ENCODE results near the gene GNB1L.

The GNB1L gene

DNA sequence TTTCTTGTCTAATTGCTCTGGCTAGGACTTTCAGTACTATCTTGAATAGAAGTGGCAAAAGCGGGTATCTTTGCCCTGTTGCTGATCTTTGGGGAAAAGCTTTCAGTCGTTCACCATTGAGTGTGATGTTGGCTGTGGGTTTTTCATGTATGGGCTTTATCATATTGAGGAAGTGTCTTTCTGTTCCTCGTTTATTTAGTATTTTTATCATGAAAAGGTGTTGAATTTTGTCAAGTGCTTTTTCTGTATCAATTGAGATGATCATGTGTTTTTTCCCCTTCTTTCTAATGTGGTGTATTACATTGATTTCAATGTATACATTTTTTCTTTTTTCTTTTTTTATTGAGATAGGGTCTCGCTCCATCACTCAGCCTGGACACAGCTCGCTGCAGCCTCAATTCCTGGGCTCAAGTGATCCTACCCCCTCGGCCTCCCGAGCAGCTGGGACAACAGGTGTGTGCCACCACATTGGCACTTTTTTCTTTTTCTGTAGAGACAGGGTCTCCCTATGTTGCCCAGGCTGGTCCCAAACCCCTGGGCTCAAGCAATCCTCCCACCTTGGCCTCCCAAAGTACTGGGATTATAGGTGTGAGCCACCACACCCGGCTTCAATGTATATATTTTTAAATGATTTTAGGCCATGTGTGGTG lies 5.3 kb upstream of the GNB1L start:
- no peak for DNase-seq

DNA sequence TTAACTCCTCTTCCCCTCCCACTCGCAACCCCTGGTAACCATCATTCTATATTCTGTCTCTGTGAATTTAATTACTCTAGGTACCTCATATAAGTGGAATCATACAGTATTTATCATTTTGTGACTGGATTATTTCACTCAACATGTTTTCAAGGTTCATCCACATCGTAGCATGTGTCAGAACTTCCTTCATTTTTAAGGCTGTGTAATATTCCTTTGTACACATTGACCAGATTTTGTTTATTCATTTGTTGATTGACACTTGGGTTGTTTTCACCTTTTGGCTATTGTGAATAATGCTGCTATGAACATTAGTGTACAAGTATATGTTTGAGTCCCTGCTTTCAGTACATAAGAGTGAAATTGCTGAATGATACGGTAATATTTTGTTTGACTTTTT lies 2.7 kb upstream of the GNB1L start:
- DNase-seq, result no peak

DNA sequence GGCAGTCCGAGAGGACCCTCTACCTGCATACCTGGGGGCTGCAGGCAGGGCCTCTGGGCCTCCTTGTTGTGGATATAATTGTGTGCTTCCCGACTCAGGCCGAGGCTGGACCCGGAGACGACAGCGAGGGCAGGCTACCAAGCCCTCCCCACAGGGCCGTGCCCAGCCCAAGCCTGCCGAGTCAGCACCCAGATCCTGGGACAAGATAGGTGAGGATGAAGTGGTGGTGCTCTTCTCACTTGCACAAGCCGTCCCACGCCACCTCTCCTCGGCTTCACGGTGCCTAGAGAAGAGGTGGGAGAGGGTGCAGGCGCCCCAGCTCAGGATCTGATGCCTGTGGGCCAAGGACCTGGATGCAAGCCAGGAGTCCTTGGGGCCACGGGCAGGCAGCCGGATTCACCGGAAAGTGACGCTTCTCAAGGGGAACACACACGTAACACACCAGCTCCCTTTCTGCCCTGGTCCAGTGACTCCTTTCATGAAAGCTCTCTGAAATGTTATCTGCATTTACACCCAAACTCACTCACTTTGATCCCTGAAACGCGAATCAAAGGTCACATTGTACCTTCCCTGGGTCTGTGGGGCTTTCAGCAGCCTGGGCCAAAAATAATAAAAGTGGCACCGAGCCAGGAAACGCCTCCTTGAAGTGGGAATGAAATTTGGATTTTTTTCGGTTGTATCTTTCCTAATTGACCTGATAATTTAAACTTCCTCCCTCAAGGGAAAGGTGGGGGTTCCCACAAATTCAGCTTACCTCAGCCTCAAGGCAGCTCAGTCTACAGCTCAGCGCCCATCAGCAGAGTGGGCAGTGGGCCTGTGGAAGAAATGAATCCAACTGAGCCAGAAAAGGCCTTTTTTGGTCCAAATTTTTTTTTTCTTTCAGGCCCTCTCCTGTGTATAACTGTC lies 1.1 kb upstream of the GNB1L start:
- peak; percentile 53 for DNase-seq

DNA sequence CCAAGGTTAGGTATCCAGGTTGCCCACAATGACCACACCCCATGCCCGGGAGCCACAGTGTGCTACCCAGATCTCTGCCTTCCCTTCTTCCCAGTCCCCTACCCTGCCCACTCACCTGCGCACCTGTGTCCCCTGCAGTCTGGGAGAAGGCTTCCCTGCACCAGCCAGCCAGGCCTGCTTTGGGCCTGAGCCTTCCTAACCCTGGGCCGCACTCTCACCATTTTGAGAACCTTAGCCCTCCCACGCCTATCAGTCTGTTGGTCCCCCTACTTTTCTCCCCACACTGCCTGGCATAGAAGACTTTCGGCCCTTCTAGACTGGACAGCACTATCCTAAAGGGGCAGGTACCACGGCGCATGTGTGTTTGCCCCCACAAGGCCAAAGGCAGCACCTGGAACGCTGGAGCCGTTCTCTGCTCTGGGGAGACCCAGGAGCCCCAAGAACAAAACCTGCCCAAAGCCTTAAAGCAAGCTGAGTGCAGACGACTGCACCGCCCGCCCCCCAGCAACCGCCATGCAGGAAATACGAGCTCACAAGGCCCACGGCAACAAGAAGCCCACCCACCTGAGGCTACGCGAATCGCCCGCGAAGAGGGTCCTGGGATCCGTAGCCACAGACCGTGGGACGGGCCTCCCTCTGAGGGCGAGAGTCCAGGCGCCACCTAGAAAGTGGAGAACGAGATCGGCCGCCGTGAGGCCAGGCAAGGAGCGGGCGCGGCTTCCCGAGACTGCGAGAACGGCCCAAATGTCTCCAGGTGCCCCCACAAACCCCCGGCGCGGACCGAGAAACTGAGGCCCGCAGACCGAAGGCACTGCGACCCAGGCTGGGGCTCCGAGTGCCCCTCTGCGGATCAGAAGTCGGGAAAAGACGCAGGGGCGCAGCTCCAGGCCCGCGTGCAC lies 546 bp downstream of the GNB1L start:
- no peak for DNase-seq

DNA sequence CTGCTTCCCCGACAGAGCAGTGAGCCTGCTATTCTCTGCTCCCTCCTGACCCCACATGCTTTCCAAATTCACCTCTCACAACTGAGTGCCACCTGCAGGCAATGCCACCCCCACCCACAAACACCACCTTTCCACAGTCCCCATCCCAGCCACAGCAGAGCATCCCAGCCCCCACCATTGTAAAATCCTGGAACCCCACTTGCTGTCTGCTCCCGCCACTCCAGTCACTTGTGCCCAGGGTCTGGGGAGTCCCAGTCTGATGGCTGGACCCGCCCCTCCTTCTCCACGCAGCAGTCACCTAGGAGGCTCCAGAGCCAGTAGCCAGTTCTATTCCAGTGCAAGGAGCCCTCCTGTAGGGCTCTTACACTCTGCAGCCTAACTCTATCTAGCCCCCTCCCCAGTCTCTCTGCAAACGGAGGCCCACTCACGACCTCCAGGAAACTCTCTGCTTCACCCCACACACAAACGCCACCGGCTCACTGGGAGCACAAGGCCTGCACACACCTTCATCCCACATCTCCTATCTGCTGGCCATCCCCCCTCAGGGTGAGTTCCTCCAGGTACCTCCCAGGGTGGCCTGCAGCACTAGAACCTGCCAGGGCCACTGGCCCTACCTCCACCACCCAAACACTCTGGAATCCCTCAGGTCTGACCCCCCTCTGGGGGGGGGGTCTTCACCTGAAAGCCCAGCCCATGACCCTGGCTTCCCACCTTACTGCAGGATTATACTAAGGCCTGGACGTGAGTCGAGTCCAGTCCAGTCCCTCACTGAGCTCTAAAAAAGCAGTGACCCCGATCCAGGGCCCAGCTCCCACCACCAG lies 1.4 kb downstream of the GNB1L start:
- no peak for DNase-seq

DNA sequence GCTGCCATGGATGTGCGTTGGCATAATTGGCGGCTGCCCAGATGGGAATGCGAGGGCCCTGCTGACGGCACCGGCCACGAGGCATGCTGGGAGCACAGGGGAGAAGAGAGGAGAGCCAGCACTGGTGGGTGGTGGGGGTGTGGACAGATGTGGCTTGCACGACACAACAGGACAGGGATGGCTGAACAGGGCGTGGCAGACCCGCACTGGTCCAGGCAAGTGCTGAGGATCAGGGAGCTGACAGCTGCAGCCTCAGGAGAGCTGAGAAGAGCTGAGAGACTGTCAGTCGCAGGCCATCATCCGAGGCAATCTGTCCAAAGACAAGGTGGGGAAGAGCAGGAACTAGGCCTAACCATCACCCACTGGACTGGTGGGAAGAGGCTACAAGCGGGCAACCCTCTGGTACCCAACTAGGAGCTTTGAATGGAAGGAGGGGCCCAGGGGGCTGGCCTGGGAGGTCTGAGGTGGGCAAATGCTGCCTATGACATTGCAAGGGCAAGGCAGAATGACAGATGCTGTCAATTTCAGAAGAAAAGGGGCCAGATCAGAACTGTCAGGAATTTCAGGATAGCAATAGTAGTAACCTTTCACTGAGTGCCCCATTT lies 2.4 kb downstream of the GNB1L start:
- DNase-seq, result no peak

DNA sequence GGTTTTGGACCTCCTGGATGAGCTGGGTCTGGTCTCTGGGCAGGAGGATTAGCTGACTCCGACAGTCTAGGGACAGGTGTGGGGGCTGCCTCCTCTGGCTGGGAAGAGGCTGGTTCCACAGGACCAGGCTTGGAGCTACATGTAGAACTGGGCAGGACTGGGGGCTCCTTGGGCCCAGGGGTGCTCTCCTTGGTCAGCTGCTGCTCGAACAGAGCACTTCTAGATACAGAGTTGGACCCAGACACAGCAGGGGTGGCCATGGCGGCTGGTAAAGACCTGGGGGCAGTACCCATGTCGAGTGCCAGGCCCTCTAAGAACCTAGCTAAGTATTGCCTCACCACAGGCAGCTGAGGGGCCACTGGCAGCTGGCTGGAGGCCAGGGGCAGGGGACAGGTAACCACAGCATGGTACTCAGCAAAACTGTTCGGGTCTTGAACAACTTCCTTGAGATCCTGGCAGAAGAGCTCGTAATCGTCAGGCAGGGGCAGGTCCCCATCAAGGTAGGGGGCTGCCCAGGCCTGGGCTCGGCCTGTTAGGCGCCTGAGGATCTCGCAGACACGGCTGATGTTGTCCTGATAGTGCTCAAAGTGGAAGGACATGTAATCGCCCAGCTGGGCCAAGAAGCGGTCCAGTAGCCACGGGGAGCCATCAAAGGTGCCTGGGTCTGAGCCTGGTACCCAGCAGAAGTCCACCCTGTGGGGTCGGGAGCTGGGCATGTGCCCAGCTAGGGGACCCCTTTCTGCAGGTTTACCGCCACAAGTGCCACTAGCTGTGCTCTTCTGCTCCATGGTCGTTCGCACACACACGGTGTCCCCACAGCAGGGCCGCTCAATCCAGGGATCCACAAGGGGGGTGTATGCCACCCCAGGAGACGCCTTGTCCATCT lies 3.1 kb downstream of the GNB1L start:
- DNase-seq, result no peak

DNA sequence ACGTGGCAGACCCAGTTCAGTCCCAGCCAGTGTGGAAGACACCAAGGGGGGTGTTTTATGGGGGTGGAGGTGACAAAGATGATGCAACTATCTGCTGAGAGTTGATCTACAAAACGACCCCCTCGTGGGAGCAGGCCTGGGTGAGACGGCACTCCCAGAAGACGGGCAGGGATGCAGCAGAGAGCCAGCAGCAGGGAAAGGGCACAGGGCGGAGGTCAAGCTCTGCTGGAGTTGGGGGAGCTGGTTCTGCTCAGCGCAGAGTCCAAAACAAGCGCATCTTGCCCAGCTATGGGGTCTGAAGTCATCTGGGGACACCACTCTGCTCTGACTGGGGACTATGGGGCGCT lies 3.9 kb downstream of the GNB1L start:
- no peak for DNase-seq

DNA sequence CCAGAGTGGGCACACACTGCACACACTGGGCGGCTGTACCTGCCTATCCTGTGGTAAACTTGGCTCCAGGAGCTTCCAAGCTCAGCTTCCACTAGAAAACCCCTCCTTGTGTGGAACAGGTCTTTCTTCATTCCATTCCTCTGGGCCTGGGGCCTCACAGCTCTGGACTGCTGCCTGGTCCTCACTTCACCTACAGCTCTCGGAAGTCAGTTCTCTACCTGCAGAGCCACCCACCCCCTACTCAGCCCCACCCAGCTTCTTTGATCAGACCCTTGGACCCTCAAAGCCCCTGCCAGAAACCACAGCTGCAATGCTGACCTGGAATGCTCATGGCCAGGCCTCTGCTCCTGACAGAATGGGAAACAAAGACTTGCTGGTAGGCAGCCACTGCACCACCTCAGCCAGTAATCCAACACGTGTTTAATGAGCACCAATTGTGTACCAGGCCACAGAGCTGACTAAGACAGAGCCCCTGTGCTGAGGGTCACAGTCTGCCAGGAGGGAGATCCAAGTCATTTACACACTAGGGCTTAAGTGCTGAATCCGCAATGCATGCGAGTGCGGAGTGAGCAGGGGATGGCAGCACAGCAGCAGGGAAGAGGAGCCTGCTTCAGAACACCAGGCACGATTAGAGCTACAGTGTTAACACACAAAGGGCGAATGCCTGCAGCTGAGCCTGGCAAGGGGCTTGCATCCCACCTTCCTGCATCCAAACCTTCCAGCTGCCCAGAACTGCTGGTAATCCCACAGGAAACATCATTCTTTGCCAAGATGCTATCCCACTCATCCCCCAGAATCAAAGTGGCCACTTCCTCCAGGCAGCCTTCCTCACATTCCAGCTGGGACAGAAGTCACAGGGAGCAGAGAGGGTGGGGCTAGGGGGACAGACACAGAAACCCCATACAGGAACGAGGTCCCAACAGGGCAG lies 4.6 kb downstream of the GNB1L start:
- DNase-seq, result no peak

DNA sequence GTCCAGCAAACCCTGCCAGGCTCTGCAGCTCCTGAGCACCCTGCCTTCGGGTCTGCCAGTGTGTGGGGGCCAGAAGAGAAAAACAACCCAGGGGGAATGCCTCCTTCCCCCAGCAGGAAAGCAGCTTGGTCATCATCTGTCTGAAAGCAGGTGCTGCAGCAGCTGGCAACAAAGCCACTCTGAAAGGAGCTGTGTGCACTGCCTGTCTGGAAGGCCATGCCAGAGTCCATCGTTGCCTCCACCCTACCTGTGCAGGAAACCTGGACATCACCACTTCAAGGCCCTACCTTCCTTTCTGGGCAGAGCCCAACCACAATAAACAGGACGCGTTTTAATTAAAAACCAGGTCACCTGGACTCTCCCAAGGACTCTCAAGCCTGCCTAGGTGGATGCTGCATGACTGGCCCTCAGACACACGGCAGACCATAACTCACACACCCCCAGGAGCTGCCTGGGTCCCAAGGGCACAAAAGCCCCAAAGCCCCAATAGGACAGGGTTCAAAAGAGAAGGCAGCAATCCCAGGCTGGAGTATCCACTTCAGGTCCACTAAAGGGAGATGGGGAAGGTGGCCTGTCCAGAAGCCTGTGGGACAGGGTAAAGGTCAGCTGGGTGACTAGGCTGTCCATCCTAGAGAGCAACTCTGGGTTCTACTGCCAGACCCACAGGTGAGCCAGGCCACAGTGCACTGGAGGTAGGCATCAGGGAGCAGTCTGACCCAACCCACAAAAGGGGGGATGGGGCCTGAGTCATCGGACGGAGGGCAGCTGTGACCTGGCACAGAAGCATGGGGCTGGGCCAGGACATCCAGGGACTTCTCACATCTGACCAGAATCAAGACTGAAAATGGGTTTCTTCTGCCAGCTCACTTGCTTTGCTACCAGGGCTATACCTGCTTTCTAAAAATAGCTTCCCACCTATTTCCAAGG lies 6.1 kb downstream of the GNB1L start:
- DNase-seq, result no peak

DNA sequence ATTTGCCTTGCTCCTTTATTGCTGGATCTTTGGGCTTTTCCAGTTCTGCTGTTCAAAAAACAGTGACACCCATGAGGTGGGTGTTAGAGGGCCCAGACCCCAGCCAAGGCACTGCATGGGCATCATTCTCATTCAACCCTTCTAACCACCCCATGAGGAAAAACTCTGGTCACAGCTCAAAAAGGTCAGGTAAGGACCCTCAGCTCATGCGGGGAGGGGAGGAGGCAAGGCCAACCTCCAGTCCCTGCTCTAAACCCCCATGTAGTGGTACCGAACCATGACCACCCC lies 7.4 kb downstream of the GNB1L start:
- no peak for DNase-seq

DNA sequence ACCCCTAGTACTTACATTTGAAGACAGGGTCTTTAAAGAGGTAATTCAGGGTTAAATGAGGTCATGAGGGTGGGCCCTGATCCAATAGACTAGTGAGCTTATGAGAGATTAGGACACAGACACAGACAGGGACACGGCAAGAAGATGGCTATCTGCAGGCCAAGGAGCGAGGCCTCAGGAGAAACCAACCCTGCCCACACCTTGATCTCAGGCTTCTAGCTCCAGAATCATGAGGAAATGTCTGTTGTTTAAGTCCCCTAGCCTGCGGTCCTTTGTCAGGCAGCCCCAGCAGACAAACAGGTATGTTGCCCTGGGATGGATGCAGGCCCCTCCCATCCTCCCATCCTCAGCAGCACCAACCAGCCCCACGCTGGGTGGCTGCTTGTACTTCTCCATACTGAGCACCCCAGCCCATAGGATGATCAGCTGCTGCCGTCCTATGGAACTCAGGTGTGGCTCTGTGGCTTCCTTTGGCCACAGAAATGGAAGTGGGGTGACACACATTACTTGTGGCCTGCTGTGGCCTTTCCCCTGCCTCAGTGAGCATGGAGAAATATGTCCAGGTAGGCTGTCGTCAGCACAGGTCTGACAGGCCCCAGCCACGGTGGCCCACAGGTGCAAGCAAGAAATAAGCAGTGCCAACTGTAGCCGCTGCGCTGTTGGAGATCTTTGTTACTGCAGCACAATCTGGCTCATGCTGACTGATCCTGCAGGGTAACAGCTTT lies 7.9 kb downstream of the GNB1L start:
- DNase-seq, result no peak

DNA sequence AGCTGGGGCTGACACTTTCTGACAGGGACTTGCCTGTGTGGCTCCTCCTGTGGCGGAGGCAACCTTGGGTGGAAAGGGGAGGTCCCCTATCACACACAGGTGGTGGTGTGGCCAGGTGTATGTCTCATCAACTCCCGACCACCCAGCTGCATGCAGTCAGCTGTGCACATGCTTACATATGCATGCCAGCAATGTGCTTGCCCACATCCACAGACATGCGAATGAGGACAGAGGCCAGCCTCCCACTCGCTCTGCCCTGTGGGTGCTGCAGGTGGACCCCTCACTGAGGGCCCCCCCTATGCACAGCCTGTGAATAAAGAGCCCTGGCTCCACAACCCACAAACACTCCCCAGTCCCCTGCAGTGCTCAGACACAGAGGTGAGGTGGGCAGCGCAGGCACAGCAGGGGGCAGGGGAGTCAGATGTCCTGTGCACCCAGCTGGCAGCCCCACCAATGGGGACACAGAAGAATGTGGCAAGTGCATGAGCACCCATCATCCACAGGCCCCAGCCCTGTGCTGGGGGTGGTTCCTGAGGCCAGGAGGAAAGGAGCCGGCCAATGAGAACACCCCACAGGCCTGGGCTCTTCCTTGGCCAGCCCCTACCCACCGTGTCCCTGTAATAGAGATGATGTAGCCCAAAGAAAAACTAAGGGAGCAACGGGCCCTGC lies 9.5 kb downstream of the GNB1L start:
- no peak for DNase-seq

DNA sequence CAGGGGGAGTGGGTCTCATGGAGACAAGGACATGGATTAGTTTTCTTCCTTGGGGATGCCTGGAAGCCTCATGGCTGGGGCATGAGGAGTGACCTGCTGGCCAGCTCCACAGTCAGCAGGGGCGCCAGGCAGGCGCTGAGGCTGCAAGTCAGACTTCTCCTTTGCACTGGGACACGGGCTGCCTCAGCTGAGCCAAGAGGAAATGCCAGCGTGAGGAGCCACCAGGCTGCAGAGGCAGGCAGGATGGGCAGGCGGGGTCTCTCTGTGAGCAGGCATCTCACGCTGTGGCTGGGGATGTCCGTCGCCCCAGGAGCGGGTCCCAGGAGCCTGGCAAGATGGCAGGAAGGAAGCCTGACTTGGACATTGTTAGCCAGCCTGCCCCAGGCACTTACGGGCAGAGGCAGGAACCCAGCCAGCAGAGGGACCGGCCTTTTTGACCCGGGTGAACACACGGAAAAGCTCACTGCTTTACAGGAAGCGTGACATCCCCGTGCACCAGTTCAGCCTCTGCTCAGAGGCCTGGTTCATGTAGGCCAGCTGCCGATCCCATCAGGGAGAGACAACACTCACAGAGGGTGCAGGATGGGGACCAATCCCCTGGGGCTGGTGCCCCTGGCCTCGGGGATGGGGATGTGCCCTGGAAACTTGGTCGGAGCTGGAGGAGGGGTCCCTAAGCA lies 10.2 kb downstream of the GNB1L start:
- no peak for DNase-seq

DNA sequence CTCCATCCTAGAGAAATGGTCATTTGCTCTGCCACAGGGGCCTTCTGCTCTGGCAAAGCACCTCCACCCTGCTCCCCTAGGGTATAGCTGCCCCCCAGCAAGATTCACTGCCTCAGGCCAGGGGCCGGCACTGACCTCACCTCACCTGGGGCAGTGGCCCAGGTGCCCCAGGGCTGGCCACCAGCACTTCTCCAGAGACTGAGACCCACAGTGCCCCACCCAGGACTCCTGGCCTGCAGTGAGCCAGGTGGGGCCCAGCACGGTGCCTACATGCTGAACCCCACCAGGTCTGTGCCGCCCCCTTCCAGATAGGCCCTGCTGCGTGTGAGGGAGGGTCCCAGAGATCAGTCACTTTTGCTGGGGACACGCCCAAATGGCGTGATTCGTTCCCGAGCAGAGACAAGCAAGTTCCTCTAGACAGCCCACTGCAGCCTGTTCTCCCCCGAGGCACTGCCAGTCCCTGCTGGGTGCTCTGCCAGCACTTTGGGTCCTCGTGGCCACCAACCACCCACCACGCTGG lies 10.8 kb downstream of the GNB1L start:
- DNase-seq, result no peak

DNA sequence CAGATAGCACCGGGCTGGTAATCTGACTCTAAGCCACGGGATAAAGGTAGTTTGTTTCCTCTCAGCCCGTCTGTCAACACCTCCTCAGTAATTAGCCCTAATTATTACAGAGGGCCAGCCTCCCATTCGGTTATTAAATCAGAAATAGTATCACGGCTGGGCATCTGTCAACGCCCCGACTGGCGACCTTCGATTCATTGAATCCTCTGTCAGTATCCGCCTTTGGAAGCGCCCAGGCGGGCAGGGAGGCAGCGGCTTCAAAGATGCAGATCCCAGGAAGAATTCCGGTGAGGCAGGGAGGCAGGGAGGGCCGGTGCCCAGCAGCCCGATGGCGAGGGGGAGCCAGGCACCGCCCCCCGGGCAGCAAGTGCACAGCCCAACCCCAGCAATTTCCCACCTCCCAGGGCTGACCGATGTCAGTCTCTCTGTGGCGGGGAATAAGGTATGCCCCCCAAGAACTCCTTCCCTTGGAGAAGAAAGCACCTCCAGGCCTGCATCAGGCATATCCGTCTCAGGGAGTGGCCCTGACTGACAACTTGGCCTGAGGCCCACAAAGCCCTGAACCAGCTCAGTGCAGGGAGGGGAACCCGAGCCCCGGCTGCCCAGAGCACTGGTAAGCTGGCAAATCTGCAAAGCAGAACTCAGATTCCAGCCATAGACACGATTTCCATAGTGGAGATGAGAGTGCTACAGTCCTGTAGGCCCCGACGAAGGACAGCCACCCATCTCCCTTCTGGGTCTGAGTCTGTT lies 11.4 kb downstream of the GNB1L start:
- peak; percentile 74 for DNase-seq
